GM21723 (cell line): ENCODE data around the gene TBC1D30.
"Not testable (repeated sequence)": the region's sequence is repeated elsewhere in the genome, so short reads cannot be mapped to it uniquely, and the experiment has no call there.

ENCODE experiments used
- ATAC-seq: cut with Tn5 transposase; IDR thresholded peaks from one replicate; pipeline ENCODE4 v1.9.1; 2021; ENCODE audit warnings: mild to moderate bottlenecking, moderate library complexity; ENCODE audit not compliant: unreplicated experiment

TBC1D30 gene

DNA sequence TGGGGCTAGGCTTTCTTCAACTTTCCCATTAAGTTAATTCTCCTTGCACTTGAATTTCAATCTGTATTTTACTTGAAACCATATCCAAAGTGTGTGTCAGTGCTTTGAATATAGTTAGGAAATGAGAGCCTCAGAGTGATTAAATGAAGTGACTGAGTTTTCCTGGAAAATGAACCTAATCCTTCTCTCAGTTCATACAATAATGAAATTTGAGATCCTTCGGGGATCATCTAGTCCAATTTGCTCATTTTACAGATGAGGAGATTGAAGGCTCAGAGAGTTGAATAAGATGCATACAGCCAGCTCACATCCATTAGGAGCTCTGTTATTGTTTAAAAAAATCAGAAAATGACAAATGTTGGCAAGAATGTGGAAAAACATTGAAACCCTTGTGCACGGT, 18.3 kb upstream of the TBC1D30 start:
- ATAC-seq, result no peak

DNA sequence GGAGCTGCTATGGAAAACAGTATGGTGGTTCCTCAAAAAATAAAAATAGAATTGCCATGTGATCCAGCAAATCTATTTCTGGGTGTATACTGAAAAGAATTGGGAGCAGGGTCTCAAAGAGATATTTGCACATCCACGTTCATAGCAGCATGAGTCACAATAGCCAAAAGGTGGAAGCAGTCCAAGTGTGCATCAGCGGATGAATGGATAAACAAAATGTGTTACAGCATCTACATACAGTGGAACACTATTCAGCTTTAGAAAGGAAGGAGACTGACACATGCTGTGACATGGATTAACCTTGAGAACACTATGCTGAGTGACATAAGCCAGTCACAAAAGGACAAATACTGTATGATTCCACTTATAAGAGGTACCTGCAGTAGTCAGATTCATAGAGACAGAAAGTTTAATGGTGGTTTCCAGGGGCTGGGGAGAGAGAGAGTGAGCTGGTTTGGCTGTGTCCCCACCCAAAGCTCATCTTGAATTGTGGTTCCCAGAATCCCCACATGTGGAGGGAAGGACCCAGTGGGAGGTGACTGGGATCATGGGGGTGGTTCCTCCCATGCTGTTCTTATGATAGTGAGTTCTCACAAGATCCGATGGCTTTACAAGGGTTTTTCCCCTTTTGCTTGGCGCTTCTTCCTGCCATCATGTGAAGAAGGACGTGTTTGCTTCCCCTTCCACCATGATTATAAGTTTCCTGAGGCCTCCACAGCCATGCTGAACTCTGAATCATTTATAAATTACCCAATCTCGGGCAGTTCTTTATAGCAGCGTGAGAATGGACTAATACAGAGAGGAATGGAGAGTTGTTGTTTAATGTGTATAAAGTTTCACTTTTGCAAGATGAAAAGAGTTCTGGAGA, 17.6 kb upstream of the TBC1D30 start:
- ATAC-seq, result no peak

DNA sequence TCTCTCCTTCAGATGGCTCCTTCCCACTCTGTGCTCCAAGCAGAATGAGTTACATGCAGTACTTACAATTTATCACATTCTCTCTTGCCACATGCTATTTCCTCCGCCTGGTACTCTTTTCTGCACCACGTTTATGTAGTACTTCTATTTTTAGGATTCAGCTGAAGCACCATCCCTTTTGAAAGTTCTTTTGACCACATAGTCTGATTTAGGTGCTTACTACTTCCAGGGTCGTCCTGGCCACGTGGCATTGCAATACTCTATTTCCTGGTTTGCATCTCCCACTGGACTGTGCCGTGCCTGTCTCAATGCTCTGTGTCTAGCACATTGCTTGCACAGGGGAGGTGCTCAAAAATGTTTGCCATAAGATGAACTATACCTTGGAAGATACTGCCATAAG, 16.3 kb upstream of the TBC1D30 start:
- peak; percentile 84 for ATAC-seq

DNA sequence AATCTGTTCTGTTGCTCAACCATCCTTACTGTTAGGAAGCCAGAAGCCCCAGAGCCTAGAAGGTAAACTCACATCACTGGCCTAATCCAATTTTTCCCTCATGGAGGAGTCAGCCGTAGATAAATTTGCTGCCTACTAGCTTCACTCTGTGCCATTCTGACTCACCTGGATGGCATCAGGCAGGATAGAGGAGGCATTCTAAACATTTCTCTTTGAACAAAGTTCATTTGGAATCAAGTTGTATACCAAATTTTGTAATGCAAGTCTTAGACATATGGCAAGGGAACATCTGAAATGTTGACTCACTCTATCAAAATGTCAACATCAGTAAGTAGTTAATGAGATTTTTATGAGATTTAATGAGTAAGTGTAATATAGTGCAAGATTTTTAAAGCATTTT, 13.6 kb upstream of the TBC1D30 start:
- no peak for ATAC-seq

DNA sequence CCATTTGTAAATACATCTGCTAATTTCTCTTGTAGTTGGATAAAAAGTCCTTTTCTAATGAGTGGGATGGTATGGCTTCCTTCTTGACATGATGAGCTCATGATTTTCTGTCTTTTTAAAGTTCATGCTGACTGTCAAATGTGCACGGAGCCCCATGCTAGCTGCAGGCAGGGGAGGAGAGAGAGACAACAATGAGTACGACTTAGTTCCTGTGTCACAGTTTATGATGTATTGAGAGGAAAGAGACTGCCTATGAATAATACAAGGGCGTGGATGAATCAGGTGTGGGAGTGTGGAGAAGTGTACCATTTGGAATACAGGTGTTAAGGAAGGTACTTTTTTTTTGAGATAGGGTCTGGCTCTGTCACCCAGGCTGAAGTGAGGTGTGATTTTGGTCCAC, 10.7 kb upstream of the TBC1D30 start:
- no peak for ATAC-seq

DNA sequence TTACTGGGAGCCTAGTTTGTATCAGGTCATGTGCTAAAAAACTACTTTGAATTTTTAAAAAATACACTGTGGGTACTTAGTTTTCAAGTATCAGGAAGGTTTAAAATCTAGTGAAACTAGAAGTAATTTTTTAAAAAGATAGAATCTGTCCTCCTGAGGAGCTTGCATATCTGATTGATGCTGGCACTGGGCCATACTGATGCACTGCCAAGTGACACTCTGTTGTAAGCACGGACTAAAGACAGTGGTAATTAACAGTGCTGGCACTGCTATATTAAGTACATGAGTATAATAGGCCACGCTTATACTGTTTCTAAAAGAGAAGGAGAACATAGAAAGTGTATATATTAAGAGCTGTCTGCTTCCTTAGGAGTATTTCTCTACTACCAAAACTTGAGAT, 10.0 kb upstream of the TBC1D30 start:
- no peak for ATAC-seq

DNA sequence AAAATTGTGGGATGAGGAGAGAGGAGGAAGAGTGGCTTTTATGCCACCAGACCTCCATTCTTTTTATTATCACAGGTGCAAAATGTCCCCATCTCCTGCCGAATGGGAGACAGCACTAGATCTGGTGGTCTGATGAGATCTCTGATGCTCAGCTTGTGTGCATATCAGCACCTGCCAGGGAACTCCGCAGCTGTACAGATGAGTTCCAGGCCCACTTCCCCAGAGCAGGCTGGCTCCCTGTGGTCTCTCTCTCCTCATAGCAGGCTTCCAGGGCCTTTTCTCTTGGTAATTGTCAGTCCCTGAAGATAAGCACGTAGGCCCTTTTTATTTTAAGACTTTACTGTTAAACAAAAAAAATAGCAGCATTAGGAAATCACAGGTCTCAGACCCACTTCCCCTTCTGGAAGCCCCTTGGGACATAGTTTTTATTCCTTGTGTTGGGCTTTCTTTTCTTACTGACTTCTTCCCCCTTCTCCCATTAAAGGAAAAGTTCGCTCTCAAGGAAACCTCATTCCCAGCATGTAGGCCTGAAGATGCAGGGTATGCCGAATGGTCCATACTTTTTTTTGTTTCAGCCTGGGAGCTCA, 4.5 kb upstream of the TBC1D30 start:
- no peak for ATAC-seq

DNA sequence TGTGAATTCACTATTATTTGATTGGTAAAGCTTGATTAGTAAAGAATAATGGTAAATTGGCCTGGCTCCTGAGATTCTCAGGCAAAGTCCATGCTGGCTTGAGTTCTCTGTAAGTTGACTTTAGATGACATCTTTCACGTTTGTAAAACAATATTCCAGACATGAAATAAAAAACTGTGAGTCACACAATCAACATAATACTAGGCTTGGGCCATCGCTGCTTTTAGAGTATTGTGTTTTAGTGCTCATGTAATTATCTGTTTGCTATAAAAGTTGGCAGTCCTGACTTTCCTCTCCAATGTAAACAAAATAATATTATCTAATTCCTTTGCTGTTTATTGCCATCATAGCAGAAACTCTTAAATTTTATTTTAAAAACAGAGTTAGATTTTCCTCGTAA, 3.9 kb upstream of the TBC1D30 start:
- ATAC-seq, result no peak

DNA sequence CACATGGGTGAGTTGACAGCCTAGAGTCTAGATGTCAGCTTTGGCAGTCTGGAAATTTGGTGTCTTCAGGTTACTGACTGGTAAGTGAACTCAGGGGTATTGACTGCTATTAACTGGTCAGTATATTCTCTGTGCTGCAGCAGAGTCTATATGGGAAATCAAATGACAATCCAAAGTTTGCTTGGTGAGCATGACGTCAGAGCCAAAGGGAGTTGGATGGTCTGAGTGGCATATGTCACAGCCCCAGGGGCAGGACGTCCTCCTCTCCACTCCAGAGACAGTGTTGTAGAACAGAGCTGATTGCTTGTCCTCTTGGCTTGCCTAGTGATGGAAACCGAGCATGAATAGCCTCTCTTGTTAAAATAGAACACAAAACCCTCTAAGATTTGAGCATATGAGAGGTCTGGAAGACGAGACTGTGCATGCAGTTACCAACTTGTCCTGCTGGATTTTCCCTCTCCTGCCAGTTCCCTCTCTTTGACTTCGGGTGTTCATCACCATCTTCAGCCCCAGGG, 3.3 kb upstream of the TBC1D30 start:
- ATAC-seq, result no peak

DNA sequence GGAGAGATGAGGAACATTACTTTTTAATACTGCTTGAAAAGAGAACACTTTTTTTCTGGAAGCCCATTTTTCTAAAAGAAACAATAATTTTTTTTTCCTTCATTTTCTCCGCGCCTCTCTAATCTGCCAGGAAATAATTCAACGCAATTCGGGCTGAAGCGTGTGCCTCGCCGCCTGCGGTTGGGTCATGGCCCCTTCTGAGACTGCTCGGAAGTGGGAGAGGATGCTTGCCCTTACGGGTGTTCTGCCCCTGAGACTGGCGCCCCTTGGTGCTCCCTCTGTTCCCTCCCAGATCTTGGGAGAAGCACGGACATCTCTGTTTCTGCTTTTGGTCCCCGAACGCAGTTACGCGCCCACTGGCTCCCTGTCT, 332 bp upstream of the TBC1D30 start:
- peak; percentile 28 for ATAC-seq

DNA sequence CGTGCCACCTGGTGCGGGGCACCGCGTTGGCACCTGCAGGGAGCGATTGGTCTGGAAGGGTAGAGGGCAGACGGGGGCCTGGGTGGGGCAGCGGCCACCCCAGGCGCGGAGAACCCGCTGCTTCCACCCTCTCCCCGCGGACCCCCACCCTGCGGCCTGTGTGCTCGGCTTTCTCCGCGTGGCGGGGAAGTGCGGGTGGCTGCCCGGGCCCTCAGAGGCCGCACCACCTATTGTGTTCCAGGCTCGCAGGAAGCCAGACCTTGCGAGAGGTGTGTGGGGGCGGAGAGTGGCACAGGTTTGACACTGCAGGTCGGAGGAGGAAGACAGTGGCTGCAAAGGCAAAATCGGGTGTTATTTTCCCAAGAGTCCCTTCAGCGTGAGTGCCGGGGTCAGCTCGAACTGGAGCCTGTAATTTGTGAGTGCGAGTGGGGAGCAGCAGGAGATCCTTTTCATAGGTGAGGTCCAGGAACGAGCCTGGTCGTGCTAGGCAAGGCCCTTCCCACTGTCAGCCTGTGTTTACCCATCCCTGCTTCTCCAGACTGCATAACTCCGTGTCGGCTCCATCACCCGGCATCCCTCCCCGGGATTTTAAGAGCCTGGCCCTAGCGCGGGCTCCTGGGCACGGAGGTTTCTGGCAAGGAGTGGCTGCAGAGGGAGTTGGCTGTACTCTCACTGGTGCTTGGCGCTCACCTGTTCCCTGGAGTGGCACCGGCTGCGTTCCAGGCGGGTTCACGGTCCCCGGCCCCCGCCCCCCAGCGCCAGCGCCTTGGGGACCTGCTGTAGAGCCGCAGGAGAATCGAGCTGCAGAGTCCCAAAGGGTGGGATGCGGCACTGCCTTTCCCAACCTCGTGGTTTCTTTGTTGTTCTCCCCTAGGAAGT, 935 bp downstream of the TBC1D30 start:
- no peak for ATAC-seq

DNA sequence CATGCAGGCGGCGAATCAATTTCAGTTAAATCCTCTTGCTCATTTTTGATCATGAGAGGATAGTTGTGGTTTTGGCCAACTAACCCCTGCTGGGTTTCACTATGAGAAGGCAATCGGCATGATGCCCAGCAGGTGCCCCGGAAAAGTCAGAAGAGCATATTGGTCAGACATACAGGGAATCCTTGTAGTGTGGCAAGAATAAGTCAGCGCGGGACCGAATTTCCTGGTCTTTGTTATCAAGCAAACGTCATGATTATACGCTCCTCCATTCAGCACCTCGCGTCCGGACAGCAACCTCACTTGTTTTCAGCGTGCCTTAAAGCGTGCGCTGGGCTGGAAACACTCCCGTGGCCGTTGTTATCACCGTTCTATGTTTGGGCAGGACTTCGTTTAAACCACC, 1.8 kb downstream of the TBC1D30 start:
- no peak for ATAC-seq

DNA sequence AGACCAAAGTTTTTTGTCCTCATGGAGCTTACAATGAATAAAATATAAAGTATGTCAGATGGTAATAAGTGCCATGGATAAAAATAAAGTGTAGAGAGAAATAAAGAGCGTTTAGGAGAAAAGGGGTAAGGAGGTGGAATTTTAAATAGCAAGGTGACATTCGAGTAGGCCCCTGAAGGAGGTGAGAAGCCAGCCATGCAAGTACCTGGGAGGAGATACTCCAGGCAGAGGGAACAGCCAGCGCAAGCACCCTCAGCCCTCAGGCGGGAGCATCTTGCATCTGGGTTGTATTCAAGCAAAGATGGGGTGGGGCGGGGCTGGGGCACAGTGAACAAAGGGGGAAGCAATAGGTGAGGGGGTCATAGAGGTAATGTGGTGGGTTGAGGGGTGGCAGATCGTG, 4.3 kb downstream of the TBC1D30 start:
- no peak for ATAC-seq

DNA sequence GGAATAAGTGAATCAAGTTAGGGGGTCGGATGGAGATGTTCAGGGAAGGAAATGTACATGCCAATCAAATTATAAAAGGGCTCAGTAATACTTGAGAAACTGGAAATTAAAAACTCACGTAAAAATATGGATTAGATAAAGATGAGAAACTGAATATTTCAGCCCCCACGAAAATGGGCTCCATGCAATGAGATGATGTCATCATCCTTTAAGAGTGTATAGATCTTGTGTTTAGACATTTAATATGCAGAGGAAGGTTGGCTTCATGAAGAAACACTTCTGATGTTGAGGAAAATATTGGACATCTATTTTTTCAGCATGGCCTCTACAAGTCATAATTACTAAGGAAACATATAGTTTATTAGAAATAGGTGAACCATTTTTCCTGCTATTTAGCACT, 9.5 kb downstream of the TBC1D30 start:
- ATAC-seq, result no peak

DNA sequence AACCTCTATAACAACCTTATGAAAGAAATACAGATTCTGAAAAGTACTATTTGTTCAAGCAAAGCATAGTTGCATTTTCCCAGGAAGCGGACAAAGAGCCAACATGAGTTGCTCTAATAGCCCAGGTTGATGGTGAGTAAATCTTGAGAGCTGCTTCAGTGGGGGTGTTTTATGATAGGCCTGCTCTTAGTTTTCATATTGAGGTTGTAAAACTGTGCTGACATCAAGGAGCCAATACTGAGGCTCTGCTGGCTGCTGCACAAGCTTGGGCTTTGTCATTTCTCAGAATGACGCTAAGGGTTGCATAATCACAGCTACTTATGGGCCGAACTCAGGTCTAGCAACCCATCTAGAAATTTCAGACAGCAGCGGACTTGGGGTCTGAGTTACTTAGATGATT, 11.5 kb downstream of the TBC1D30 start:
- no peak for ATAC-seq

DNA sequence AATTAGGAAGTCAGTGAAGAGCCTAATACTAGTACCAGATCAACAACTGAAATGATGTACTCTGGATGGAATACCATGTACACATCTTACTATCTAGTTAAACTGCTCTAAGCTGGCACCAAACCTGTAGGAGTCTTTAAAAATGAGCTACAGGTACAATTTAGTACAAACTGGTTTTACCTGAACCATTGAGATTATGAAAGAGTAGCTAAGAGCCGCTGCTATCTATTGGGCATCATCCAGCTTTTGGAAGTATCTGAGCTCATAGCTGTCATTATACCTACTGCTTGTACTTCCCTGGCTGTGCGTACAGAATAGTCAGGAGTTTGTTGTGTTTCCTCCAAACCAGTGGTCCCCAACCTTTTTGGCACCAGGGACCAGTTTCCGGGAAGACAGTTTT, 12.4 kb downstream of the TBC1D30 start:
- no peak for ATAC-seq

DNA sequence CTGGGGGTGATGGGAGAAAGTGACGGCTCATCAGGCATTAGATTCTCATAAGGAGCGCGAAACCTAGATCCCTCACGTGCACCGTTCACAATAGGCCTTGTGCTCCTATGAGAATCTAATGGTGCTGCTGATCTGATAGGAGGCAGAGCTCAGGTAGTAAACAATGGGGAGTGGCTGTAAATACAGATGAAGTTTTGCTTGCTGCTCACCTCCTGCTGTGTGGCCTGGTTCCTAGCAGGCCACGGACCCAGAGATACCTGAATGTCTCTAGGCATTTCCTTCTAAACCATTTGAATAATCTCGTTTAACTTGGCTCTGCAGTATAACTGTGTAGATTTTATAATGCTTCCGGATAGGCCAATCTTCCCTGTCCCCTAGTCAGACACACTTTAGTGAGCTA, 13.0 kb downstream of the TBC1D30 start:
- ATAC-seq, result no peak

DNA sequence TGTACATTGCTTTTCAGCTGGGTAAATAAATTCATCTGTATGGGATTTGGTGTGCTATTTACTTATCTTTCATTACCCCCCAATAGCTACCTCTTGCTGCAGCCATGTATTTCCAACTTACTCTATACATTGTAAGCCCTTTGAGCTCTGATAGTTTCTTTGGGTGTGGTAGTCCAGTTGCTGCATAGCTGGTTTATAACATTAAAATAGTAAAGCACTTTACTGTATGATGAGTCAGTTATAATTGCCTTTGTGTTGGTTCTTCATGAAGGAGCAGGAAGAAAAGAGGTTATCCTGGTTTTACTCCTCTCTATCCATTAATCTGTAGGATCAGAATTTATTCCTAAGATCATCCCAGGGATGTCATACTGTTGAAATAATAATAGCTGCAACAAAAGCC, 15.7 kb downstream of the TBC1D30 start:
- ATAC-seq, result no peak

DNA sequence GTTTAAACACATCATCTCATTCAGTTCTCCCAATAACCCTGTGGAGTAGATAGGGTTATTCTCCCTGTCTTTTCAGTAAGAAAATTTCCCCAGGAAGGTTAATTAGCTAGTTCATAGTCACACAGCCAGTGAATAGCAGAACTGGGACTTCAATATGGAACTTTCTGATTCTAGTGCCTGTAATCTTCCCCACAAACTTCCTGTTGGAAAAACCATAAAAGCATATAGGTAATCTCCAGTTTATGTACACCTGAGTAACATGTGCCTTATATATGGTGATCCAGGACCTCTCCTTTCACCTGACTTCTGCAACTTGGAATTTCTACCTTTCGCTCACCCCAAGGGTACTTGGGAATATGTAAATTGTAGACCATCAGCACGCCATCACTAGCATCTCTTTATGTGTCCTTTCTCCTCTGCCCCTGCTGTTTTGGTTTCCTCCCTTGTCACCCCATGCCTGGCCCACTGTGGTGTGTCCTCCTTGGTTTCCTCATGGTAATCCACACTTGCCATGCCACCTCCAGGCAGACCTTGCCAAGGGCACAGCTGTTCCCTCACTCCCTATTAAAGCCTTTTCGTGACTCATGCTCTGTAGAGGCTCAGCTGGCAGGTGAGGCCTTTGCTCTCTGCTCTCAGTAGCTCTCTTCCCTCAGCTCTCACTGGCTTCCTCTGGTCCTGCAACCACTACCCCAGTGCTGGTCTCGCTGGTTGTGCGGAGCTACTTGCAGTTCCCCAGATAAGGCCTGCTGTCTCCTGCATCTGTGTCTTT, 16.7 kb downstream of the TBC1D30 start:
- no peak for ATAC-seq

DNA sequence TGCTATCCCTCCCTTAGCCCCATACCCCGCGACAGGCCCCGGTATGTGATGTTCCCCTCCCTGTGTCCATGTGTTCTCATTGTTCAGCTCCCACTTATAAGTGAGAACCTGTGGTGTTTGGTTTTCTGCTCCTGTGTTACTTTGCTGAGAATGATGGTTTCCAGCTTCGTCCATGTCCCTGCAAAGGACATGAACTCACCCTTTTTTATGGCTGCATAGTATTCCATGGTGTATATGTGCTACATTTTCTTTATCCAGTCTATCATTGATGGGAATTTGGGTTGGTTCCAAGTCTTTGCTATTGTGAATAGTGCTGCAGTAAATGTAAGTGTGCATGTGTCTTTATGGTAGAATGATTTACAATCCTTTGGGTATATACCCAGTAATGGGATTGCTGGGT, 24.0 kb downstream of the TBC1D30 start:
- not testable (repeated sequence) for ATAC-seq
